Astrocyte of the spinal cord (primary cell): Measurements from ENCODE around the gene SNAP91.
"Not testable (repeated sequence)": the region's sequence is repeated elsewhere in the genome, so short reads cannot be mapped to it uniquely, and the experiment has no call there.

Source experiments
- DNase-seq: peaks from one replicate; pipeline ENCODE4 v3.0.0; 2011; ENCODE audit warnings: low read depth, low spot score
- H3K4me3 ChIP-seq: 2 replicates; pipeline ENCODE4 v1.5.1; 2011; ENCODE audit warnings: low read depth, mild to moderate bottlenecking, low read length, moderate library complexity
- CTCF ChIP-seq: IDR thresholded peaks from 2 replicates; pipeline ENCODE4 v1.5.1; 2012; ENCODE audit warnings: low read depth, mild to moderate bottlenecking, low read length, inconsistent platforms
- in situ Hi-C: cut with HindIII; loops from 2 replicates; pipeline ENCODE4 v1.10.0; 2017; ENCODE audit warnings: low sequenced_read_pairs

The SNAP91 gene

DNA sequence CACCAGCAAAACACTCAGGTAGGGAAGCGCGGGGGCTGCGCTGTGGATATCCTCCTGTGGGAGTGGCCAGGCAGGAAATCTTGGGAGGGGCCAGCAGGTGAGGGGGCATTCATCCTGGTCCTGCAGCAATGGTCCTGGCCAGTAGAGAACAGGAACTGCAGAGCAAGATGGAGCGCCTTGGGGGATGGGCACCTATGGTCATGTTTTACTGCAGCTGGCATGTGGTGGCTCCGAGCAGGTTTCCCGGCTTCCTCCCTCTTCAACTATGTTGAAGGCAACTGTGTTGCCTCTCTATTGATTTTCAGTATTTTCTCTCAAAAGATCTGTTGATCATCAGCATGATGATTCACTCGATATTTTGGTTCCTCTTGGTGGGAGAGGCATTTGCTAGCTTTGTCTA is 70.9 kb downstream of the SNAP91 start:
- in situ Hi-C loops, result no loop called here
- H3K4me3 ChIP-seq, result no peak overlapping the region
- TF ChIP-seq CTCF, result no peak
- DNase-seq, result no peak

DNA sequence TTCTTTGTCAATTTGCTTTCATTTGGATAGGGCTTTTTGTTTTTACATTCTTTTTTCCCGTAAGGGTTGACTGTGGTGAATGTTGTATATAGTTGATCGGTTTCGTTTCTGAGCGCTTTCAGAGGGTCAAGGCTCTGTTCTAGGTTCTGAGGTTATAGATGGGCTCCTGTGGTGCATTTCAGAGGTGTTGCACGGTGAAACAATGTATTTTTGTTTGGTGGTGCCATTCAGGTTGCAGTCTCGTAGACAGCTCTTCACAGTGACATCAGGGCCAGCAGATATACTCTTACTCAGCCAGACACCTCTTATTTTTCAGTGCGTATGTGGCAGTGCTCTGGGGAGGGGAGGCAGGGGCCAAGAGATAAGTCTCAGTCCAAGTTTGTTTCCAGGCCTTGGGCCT is 72.1 kb downstream of the SNAP91 start:
- in situ Hi-C loops, result no loop called here
- TF ChIP-seq CTCF, result no peak
- no peak overlapping the region for H3K4me3 ChIP-seq
- no peak for DNase-seq

GRCh38 chr6:83633609-83634008 is 75.3 kb downstream of the SNAP91 start:
- in situ Hi-C loops, result no loop called here

DNA sequence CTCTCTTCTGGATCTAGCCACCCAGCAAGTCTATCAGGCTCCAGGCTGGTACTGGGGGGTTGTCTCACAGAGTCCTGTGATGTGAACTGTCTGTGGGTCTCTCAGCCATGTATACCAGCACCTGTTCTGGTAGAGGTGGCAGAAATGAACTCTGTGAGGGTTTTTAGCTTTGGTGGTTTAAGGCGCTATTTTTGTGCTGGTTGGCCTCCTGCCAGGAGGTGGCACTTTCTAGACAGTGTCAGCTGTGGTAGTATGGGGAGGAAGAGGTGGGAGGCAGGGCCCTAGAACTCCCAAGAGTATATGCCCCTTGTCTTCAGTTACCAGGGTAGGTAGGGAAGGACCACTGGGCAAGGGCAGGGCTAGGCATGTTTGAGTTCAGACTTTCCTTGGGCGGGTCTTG is 75.8 kb downstream of the SNAP91 start:
- in situ Hi-C loops, result no loop called here
- H3K4me3 ChIP-seq, result no peak overlapping the region
- TF ChIP-seq CTCF, result no peak
- no peak for DNase-seq

More at GRCh38 chr6:83633609-83634008, 75.3 kb downstream of the SNAP91 start:
- no peak overlapping the region for H3K4me3 ChIP-seq
- TF ChIP-seq CTCF, result no peak
- no peak for DNase-seq

GRCh38 chr6:83629908-83630307 is 79.0 kb downstream of the SNAP91 start:
- H3K4me3 ChIP-seq, in situ Hi-C loops, DNase-seq: not testable (repeated sequence)

DNA sequence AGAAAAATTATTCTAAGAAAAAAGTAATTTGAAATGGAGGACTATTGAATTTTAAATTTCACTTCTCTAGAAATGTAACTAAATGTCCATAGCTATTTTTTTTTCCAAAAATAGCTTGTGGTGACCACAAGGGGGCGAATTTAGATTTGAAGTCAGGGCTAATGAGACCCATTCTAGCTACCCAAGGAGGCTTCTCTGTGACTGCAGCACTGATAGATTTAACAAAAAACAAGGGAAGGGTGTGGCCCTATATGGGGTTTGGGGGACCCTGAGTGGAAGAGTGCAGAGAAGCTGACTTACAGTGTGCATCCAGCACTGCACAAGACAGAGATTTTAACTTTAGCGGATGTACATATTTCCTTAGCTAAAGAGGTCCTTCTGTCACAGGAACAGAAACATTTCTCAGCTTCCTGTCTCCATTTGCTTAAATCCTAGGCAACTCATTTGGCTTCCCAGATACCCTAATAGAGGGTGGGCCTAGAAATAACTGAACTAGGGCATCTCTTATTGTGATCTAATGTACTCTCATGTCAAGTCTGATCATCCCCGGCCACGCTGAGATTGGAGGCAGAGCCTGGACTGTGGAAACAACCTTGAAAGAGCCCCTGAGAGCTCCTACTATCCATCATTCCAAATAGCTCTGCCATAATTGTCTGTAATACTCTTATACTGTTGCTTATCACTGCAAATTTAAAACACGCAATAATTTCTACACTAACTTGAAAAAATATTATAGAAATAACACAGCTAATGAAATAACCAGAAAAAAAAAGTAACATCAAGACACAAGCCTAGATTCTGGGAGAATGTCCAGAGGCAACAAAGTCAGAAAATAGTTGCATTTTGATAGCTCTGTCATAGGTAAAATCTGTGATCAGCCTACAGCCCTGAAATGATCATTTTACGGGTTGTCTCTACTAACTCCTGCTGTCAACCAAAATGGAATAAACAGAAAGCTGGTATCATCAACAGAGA is 93.6 kb downstream of the SNAP91 start:
- peak; percentile 46 for DNase-seq

More for the DNA sequence above, 93.6 kb downstream of the SNAP91 start:
- no peak overlapping the region for H3K4me3 ChIP-seq
- in situ Hi-C loops, result no loop called here
- TF ChIP-seq CTCF, result peak; percentile 65
